ENCODE measurements around the gene HLA-DPB1.
"Not testable (repeated sequence)": the region's sequence is repeated elsewhere in the genome, so short reads cannot be mapped to it uniquely, and the experiment has no call there.

The HLA-DPB1 gene

DNA sequence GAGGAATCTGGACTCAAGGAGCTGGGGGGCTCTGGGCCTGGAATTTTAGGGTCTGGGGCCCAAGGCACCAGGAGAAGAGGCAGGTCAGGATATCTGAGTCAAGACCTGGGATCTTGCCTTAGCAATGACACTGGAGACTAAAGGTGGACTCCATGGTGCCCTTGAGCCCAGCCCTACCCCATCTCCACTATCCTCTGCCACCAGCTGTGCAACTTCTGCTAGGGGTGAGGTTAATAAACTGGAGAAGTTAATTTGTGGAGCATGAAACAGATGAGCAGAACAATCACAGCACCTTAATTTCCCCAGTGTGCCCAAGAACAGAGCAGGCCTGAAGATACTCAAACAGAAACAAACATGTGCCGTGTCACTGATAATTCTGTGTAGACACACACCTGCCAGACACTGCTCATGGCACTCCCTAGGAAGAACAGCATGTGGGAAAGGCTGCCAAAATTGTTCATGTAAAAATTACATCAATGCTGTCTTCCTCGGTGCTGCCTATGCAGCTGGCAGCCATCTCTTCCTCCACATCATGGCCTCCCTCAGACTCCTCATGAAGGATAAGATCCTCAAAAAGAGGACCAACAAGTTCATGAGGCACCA lies 3.2 kb downstream of the HLA-DPB1 start:
- Histone ChIP-seq H3K4me1 (ENCODE audit: insufficient read depth, low read length) (no peaks in the 10 kb centered on the region), H3K9ac (ENCODE audit: low read depth, low read length) (no peak overlapping the region), H3K36me3 (ENCODE audit: insufficient read depth, low read length) (no peaks in the 10 kb centered on the region), H3K9me3 (ENCODE audit: control insufficient read depth, insufficient read depth, low read length) (no peaks in the 10 kb centered on the region)

DNA sequence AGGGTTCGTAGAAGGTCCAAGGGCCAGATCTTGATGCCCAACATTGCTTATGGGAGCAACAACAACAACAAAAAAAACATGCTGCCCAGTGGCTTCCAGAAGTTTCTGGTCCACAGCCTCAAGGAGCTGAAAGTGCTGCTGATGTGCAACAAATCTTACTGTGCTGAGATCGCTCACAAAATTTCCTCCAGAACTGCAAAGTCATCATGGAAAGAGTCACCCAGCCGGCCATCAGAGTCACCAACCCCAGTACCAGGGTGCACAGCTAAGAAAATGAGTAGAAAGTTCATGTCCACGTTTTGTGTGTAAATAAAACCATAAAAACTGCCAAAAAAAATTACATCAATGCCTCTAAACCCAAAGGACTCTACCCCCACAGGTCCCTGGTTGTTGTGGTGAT lies 3.8 kb downstream of the HLA-DPB1 start:
- Histone ChIP-seq H3K9ac (ENCODE audit: low read depth, low read length) (no peak overlapping the region), H3K36me3 (ENCODE audit: insufficient read depth, low read length) (no peaks in the 10 kb centered on the region), H3K9me3 (ENCODE audit: control insufficient read depth, insufficient read depth, low read length) (no peaks in the 10 kb centered on the region), H3K4me1 (ENCODE audit: insufficient read depth, low read length) (no peaks in the 10 kb centered on the region)

DNA sequence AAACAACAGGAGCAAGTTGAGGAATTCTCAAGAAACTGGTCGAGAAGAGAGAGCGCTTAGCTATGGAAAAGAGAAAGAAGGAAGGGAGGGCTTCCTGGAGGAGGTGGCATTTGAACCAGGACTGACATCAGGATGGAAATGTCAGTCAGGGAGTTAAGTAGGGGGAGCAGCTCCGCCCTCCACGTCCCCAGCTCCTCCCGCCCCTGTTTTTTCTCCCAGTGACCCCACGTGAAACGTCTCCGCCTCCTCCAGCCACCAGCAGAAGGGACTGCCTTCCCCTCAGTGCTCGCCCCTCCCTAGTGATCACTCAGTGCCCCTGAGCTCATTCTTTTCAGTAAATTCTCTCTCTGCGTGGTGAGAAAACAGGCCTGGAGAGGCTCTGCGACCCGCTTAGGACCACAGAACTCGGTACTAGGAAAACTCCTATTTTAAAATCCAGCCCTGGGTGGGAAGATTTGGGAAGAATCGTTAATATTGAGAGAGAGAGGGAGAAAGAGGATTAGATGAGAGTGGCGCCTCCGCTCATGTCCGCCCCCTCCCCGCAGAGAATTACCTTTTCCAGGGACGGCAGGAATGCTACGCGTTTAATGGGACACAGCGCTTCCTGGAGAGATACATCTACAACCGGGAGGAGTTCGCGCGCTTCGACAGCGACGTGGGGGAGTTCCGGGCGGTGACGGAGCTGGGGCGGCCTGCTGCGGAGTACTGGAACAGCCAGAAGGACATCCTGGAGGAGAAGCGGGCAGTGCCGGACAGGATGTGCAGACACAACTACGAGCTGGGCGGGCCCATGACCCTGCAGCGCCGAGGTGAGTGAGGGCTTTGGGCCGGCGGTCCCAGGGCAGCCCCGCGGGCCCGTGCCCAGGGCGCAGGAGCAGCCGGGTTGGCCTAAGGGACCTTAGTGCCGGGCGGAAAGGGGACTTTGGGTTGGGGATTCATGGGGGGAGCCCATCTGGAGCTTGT lies 4.6 kb downstream of the HLA-DPB1 start:
- Histone ChIP-seq H3K36me3 (ENCODE audit: insufficient read depth, low read length) (no peaks in the 10 kb centered on the region), H3K9ac (ENCODE audit: low read depth, low read length) (peak overlapping the region; percentile 81), H3K4me1 (ENCODE audit: insufficient read depth, low read length) (no peaks in the 10 kb centered on the region), H3K9me3 (ENCODE audit: control insufficient read depth, insufficient read depth, low read length) (no peaks in the 10 kb centered on the region)

DNA sequence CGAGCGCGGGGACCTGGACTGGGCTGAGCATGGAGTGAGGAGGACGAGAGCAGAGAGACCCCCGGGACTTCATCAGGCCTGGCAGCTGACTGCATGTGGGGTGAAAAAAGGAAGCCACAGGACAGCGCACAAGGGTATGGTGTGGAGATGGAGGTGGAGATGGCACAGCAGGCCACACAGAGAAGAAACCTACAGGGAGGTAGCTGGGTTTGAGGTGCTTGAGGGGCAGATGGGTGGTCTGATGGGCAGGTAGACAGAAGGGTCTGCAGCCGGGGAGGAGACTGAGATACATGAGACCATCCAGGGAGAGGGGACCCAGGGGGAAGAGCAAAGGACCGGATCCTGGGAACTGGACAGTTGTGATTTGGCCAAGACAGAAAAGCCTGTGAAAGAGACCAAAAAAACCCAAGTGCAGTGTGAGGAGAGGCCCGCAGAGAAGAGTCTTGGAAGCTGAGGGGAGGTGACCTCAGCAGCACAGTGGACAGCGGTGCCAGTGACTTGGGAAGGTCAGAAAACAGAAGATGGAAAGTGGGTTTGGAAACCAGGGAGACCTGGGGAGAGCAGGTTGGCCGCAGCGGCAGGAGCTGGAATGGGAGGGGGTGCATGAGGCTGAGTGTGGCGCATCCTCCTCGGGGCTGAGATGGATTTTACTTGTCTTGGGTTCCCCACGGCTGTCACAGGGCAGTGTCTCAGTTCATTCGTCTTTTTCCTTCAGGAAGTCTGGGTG lies 5.5 kb downstream of the HLA-DPB1 start:
- no peaks in the 10 kb centered on the region for H3K36me3 ChIP-seq (ENCODE audit: insufficient read depth, low read length)
- no peaks in the 10 kb centered on the region for H3K9me3 ChIP-seq (ENCODE audit: control insufficient read depth, insufficient read depth, low read length)
- peak overlapping the region; percentile 81 for H3K9ac ChIP-seq (ENCODE audit: low read depth, low read length)
- no peaks in the 10 kb centered on the region for H3K4me1 ChIP-seq (ENCODE audit: insufficient read depth, low read length)

DNA sequence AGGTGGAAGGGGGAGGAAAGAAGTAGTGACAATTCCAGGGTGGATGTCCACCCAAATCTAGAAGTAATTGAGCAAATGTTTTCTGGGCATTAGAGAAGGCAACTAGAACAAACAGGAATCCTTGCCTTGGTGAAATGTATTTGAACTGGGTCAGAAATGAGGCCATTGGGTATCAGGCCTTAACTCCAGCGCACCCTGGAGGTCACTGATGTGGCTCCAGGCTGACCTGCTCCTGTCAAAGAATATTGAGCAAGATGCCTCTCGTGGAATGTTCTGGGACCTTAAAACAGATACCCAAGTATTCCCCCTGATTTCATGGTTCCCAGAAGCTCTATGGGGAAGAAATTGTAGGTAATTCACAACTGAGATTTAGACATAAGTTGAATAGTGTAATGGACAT lies 6.9 kb downstream of the HLA-DPB1 start:
- Histone ChIP-seq H3K9ac (ENCODE audit: low read depth, low read length) (no peak overlapping the region), H3K9me3 (ENCODE audit: control insufficient read depth, insufficient read depth, low read length) (no peaks in the 10 kb centered on the region), H3K4me1 (ENCODE audit: insufficient read depth, low read length) (no peaks in the 10 kb centered on the region), H3K36me3 (ENCODE audit: insufficient read depth, low read length) (no peaks in the 10 kb centered on the region)

DNA sequence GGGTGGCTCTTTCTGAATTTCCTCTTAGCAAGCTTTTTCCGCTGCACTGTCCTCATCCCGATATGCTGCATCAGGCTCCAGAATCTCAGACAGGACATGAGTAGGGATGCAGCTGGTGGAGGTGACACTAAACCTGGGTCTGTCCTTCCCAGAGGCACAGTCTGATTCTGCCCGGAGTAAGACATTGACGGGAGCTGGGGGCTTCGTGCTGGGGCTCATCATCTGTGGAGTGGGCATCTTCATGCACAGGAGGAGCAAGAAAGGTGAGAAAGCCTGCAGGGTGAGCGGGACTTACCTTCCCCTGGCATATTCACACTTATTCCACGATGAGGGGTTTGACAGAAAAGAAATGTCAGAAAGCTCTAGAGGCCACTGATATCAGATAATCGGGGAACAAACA lies 9.8 kb downstream of the HLA-DPB1 start:
- Histone ChIP-seq H3K9me3 (ENCODE audit: control insufficient read depth, insufficient read depth, low read length) (no peaks in the 10 kb centered on the region), H3K36me3 (ENCODE audit: insufficient read depth, low read length) (no peaks in the 10 kb centered on the region), H3K9ac (ENCODE audit: low read depth, low read length) (no peak overlapping the region), H3K4me1 (ENCODE audit: insufficient read depth, low read length) (no peaks in the 10 kb centered on the region)

DNA sequence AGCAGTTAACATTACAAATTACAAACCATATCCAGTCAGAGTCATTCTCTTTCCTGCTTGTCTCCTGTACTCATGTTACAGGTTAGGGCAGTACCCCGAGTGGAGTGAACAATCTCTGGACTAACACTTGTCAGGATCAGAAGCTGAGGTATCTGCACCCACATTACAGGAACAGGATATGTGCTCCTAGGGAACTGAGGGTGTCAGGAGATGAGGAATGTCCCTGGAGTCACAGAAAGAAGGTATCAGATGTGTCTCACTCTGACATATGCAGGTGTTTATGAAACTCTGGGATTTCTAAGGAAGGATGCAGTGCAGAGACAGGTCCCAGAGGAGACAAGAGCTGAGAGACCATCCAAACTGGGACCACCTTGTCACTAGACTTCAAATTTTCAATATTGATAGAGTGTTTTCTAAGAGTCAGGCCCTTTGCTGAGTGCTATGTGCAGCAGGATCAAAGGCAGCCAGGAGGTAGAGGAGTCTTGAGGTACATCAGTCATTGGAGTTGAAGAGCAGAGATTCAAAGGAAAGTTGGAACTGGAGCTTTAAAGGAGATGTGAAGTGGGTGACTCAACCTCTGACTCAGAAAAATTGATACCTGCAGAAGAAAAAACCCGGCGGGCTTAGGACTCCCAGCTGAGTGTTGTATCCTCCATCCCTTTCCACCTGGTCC lies 12.6 kb downstream of the HLA-DPB1 start:
- no peaks in the 10 kb centered on the region for H3K4me1 ChIP-seq (ENCODE audit: insufficient read depth, low read length)
- H3K9ac ChIP-seq (ENCODE audit: low read depth, low read length), result no peak overlapping the region
- no peaks in the 10 kb centered on the region for H3K9me3 ChIP-seq (ENCODE audit: control insufficient read depth, insufficient read depth, low read length)
- no peaks in the 10 kb centered on the region for H3K36me3 ChIP-seq (ENCODE audit: insufficient read depth, low read length)

DNA sequence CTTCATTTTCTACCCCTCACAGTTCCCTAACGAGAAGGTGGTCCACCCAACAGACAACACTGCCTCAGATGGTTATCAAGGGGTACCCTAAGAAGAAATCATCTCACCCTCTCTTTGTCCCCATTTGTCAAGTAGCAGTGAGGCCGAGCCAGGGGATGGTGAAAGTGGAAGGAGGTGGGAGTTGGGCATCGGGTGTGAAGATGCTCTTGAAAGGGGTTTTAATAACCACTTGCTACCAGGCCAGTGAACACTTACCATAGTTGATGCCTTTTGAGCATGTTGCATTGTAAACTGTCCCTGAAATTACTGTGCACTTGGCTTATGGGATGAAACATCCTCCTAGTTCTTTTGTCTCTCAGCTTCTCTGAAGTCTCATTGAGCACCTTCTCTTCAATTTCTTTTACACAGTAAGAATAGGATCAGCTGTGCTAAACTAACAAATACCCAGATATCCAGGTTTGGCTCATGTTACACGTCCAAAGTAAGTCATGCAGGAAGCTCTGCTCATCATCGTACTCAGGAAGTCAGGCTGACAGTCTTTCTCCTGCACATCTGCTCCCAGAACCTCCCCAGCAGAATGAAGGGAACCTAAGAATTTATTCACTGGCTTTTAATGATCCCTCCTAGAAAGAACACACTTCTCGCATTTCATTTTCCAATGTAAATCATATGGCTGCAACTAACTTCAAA lies 13.3 kb downstream of the HLA-DPB1 start:
- Histone ChIP-seq H3K4me1 (ENCODE audit: insufficient read depth, low read length) (no peaks in the 10 kb centered on the region), H3K9ac (ENCODE audit: low read depth, low read length) (no peak overlapping the region), H3K9me3 (ENCODE audit: control insufficient read depth, insufficient read depth, low read length) (no peaks in the 10 kb centered on the region), H3K36me3 (ENCODE audit: insufficient read depth, low read length) (no peaks in the 10 kb centered on the region)

DNA sequence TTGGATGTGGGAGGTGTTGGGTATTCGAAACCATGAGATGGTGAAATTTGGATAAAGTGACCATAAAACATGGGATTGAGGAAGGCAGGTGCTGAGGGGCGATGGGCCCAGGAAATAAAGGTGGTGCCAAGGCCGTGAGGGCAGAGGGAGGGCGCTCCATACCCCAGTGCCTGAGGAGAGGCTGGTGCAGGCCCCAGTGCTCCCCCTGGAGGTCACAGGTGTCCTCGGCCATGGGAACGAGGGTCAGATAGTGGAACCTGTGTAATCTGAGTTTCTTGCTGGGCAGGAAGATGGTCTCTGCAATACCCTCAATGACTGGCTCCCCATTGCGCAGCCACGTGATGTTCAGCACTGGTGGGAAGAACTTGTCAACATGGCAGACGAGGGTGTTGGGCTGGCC lies 16.2 kb downstream of the HLA-DPB1 start:
- no peaks in the 10 kb centered on the region for H3K4me1 ChIP-seq (ENCODE audit: insufficient read depth, low read length)

DNA sequence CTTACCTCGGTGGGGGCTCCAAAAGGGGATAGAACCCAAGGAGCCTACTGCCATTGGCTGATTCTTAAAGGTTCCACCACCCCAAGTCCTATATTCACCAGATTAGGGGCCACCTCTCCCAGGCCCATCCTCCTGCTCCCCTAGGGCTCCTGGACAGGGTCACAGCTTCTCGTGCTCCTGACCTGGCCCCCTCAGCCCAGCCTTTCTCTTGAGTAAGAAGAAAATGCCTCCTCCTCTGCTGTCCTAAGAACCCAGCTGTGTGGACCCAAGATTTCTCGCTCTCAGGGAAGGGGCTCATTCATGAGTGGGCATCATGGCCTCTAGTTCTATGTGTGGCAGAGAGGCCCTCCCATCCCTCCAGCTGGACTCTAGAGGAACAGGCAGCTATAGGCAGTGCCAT lies 16.6 kb downstream of the HLA-DPB1 start:
- Histone ChIP-seq H3K9ac (ENCODE audit: low read depth, low read length) (no peak overlapping the region), H3K36me3 (ENCODE audit: insufficient read depth, low read length) (no peaks in the 10 kb centered on the region), H3K4me1 (ENCODE audit: insufficient read depth, low read length) (no peaks in the 10 kb centered on the region), H3K9me3 (ENCODE audit: control insufficient read depth, insufficient read depth, low read length) (no peaks in the 10 kb centered on the region)

More for the DNA sequence above, 16.2 kb downstream of the HLA-DPB1 start:
- Histone ChIP-seq H3K9ac (ENCODE audit: low read depth, low read length) (no peak overlapping the region), H3K36me3 (ENCODE audit: insufficient read depth, low read length) (no peaks in the 10 kb centered on the region), H3K9me3 (ENCODE audit: control insufficient read depth, insufficient read depth, low read length) (no peaks in the 10 kb centered on the region)

DNA sequence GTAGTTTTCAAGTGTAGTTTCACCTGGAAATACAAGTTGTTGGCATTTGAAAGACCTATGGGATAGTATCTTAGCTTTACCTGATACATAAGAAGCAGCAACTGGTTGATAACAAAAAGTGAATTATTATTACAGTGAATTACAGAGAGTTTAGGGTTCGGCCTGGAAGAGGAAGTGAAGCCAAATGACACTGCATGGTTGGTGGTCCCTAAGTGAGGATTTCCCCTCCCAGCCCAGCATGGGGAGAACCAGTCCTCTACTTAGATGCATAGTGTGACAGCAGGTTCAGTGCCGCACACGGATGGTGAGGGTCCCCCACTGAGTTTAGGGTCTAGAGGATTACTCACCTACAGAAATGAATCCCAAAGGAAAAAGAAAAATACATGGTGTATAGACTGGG lies 18.1 kb downstream of the HLA-DPB1 start:
- no peaks in the 10 kb centered on the region for H3K4me1 ChIP-seq (ENCODE audit: insufficient read depth, low read length)
- no peaks in the 10 kb centered on the region for H3K36me3 ChIP-seq (ENCODE audit: insufficient read depth, low read length)
- H3K9ac ChIP-seq (ENCODE audit: low read depth, low read length), result no peak overlapping the region
- no peaks in the 10 kb centered on the region; the same call in 1 of the 2 replicates for H3K9me3 ChIP-seq (ENCODE audit: control insufficient read depth, insufficient read depth, low read length)

DNA sequence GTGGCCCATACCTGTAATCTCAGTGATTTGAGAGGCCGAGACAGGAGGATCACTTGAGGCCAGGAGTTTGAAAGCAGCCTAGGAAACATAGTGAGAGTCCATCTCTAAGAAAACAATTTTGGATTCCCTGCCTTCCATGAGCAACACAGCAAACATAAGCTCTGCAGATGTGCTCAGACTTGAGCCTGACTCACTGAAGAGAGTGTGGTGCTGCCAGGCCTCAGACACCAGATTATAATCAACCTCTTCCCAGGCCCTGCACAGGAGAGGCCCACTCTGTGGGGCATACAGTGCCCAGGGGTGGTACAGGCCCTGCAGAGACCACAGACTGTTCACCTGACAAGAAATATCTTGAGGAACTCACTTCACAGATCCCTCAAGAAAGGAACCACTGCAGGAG lies 19.9 kb downstream of the HLA-DPB1 start:
- Histone ChIP-seq H3K9me3 (ENCODE audit: control insufficient read depth, insufficient read depth, low read length) (no peaks in the 10 kb centered on the region; the same call in 1 of the 2 replicates), H3K9ac (ENCODE audit: low read depth, low read length) (no peak overlapping the region), H3K36me3 (ENCODE audit: insufficient read depth, low read length) (no peaks in the 10 kb centered on the region)

DNA sequence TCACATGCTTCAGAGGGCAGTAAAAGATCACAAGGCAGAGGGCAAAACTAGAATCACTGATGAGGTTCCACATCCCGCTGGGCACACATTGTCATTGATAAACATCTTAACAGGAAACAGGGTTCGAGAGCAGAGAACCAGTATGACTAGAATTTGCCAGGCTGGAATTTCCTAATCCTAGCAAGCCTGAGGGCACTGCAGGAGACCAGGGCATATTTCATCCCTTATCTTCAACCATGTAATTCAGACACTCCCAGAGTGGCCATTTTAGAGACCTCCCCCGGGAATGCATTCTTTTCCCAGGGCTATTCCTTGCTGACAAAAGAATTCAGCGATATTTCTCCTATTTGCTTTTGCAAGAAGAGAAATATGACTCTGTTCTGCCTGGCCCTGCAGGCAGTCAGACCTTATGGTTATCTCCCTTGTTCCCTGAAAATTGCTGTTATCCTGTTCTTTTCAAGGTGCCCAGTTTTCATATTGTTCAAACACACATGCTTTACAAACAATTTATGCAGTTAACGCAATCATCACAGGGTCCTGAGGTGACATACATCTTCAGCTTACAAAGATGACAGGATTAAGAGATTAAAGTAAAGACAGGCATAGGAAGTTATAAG lies 25.4 kb downstream of the HLA-DPB1 start:
- not testable (repeated sequence) for H3K9me3 ChIP-seq (ENCODE audit: control insufficient read depth, insufficient read depth, low read length)

More for the DNA sequence above, 19.9 kb downstream of the HLA-DPB1 start:
- no peaks in the 10 kb centered on the region for H3K4me1 ChIP-seq (ENCODE audit: insufficient read depth, low read length)

More for the DNA sequence above, 25.4 kb downstream of the HLA-DPB1 start:
- not testable (repeated sequence) for H3K9ac ChIP-seq (ENCODE audit: low read depth, low read length); H3K36me3 ChIP-seq (ENCODE audit: insufficient read depth, low read length); H3K4me1 ChIP-seq (ENCODE audit: insufficient read depth, low read length)
